Stimulated activated CD4-positive, alpha-beta T cell treated with anti-CD3 and anti-CD28 coated beads, TNF-alpha, amount 100 ng/mL, for 1 hour (primary cell): ENCODE results near the gene DNER.

Experiments used
- DNase-seq, 3 donors: peaks; one replicate each; pipeline ENCODE4 v3.0.0-alpha.2; 2020; ENCODE audit warnings: low read depth in 3 of 3, low spot score in 1 of 3

DNER gene

DNA sequence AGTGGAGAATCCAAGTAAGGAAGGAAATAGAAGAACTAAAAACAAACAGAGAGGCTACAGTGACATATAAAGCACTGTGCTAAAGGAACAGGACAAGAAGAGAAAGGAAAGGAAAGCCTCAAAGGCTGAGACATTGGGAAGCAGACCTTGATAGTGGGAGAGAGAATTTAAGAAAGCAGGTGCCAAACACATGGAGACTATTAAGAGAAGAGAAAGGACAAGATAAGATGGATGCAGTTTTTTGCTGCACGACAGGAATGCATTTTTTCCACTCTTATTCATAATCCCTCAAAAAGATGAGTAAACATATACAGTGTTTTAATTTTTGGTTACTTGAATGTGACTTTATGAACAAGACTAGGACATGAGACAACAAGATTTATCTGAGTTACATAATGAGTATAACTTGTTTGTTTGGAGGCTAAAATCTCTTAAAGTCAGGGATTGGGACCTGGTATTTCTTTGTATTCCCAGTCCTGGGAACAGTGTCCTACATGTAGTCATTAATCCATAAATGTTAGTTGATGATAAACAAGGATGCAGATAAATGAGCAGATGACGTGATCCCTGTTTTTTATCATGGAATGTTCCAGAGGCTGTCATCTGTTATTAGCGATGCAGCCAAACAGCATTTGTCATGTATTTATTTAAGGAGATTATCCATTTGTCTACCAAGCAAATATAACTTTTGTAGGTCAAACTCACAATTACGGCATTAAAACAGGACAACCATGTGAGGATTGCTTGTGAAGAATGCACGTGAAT lies 141.7 kb downstream of the DNER start:
- no peak for DNase-seq

DNA sequence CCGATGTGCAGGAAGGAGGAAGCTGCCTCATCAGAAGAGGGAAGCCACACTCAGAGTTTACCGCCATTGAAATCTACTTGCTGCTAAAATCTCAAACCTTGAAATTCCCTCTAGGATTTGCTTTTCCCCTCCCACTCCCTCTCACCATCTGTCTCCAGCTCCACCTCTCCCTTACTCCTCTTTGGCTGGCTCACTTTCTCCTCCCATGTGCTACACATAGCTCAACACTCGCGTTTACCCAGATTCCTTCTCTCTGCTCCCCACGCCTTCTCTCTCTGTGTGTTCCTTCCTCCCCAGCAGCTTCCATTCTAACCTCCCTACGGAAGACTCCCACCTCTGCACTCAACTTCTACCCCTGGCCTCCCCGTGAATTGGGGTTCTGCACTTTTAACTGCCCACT lies 143.1 kb downstream of the DNER start:
- no peak for DNase-seq

DNA sequence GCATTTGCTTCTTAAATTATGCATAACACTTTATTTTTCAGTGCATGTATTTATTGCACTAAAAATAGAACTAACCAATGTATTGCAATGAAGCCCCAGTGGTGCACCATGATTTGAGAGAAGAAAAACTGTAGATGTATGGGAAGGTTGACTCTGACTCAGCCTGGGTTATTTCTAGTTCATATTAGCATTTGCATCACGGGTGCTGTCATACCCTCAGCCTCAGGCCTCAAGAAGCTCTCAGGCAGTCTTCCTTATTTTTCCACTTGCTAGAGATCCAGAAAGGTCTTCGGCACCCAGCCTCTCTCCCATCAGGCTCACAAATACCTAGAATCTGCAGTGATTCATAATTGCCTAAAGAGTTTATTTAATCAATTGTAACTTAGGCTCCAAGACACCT lies 148.0 kb downstream of the DNER start:
- no peak for DNase-seq

DNA sequence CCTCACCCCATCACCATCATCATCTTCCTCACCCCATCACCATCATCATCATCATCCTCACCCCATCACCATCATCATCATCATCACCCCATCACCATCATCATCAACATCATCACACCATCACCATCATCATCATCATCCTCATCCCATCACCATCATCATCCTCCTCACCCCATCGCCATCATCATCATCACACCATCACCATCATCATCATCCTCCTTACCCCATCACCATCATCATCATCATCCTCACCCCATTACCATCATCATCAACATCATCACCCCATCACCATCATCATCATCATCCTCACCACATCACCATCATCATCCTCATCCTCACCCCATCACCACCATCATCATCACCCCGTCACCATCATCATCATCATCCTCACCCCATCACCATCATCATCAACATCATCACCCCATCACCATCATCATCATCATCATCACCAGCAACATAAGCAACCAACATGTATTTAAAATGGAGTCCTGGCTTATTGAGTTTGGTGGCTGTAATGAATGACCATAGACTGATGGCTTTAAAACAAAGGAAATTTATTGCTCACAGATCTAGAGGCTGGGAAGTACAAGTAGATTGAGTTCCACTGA lies 150.0 kb downstream of the DNER start:
- no peak for DNase-seq

DNA sequence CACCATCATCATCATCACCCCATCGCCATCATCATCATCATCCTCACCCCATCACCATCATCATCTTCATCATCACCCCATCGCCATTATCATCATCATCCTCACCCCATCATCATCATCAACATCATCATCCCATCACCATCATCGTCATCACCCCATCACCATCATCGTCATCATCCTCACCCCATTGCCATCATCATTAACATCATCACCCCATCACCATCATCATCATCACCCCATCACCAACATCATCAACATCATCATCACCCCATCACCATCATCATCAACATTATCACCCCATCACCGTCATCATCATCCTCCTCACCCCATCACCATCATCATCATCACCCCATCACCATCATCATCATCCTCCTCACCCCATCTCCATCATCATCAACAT lies 151.0 kb downstream of the DNER start:
- DNase-seq = no peak

DNA sequence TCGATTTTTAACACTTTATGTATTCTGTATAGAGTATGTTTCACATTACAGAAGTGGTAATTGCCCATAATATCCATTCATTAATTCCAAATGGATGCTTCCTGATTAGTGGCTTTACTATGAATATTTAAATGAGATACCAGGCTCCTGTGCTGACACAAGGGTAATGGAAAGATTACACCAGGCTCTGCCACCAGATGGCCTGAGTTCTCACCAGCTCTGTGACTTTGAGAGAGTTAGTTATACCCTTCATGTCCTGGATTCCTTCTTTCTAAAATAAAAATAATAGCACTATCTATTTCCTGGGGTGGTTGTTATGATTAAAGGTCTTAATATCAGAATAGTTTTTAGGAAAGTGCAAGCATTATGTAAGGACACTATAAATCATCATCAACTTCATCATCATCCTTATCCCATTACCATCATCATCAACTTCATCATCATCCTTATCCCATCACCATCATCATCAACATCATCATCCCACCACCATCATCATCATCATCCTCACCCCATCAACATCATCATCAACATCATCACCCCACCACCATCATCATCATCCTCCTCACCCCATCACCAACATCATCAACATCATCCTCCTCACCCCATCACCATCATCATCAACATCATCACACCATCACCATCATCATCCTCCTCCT lies 151.8 kb downstream of the DNER start:
- no peak for DNase-seq

DNA sequence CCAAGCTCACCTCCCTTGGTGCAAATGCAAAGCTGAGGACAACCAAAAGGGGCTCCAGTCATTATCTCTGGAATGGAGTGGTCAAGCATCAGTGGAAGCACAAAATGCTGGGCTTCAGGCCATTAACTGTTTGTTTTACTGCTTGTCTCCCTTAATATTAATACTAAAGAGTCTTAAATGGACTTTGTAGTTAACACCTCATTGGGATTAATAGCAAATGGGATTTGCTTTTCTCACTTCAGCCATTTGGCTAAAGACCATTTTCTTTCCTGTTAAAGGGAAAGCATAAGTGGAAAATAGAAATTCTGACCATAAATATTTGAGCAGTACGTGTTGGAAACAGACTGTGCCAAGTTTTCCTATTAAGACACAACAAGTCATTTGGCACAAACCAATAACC lies 154.4 kb downstream of the DNER start:
- DNase-seq = no peak

DNA sequence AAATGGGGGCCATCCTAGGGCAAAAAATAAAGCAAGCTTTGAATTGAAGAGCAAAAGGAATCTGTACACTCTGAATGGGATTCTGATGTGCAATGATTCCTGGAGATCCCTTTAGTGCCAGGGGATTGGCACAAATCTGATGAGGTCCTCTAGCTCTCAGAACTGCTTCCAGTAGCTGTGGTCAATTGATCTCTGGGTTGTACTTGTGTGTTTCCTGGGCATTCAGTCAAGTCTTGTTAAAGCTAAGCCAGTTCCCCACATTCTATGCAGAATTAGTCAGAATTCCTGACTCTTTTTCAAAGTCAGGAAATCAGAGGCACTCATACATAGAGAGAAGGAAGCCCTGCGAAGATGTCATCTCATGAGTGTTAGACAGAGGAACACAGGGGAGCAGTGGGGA lies 161.3 kb downstream of the DNER start:
- no peak for DNase-seq

DNA sequence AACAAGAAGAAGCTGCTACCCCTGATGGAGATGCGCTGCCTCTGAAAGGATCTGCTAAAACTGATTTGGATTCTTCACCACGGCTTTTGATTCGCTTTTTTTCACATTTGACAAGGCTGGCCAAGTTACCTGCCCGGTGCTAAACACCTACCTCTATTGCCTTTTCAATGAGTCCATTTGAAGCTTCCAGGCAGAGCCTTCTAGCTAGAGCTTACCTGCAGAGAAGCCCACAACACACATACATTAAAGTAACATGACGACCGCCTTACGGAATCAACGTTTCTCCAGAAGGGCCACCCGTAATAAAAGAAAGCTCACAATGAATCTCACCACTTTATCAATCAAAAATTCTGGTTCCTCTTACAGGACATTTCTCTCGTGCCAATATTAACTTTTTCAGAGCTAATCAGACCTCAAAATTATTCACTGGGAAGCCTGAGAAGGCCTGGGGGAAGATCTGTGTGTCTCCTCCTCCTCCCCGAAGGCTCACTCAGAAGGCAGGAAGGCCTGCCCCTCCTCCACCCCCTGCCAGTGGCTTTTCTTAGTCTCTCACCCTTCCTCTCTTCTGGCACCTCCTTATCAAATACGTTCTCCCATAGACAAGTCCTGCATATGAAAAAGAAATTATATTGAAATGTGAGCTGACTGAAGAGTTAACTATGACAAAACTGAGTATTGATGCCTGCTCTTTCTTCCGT lies 171.0 kb downstream of the DNER start:
- no peak for DNase-seq

DNA sequence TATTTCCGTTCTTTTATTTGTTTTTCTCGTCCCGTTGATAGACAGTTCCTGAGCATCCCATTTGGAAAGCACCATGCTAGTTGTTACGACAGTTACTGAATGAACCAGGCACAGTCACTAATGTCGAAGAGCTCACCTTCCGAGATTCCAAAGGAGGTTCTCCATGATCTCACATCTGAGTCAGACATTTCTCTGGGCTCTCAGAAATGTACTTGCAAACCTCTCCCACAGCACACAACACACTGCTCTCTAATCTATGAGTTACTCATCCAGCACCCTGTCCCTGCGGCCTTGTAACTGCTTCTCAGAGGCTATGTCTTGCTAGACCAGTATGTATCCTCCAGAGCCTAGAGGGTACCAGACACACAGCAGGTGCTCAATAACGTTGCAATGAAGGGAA lies 174.7 kb downstream of the DNER start:
- DNase-seq = no peak

DNA sequence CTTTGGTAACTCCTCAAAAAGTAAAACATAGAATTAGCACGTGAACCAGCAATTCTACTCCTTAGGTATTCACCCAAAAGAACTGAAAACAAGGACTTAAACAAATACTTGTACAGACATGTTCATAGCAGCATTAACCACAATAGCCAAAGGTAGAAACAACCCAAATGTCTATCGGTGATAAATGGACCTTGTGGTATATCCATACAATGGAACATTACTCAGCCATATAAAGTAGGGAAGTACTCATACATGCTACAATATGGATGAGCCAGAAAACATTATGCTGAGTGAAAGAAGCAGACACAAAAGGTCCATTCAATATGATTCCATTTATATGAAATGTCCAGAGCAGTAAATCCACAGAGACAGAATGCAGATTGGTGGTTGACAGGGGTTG lies 182.8 kb downstream of the DNER start:
- DNase-seq = no peak

DNA sequence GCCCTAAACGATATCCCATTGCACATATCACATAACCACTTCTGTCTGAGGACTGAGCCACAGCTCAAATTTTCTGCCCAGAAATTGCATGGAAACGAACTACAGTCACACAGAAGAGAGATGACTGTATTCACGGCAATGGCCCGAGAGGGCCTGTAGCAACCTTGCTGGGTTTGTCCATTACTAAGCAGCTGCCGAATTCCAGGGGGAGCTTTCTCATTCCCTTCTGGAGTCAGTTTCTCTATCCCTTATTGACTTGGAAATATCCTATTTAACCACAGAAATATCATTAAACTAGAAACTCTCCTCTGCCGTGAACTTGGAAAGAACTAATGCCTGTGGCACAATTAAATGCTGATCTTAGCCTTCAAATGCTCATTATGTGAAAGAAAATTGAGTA lies 183.9 kb downstream of the DNER start:
- no peak for DNase-seq

DNA sequence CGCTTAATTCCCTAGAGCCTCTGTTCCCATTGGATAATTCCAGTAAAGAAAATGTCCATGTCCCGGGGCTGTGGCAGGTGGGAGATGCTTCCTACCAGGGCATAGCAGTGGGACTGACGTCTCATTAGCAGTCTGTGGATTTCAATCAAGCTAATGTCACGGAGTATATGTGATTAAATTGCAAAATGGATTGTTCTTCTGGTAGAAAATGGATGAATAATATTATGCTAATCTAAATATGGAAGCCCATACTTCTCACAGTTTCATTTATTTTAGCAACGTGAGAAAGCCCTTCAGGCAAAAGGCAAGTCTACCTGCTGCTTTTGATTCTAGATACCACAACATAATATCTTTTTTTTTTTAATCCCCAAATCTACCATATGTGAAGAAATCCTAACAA lies 185.5 kb downstream of the DNER start:
- no peak for DNase-seq

DNA sequence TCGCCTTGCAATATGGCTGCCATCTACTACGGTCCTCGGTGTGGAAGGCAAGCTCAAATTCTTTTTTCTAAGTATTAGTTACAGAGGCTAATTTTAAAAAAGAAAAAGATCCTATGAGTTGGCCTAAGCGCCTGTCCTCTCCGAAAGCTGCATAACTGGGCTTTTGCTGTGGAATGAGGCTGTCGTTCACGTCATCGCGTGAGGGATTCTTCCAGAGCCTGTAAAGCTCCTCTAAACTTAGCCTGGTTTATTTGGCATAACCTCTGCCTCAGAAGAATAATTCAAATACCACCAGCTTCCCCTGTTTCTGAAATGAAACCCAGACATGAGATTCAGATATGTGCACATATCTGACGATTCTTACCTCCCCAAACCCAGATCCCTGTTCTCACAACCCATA lies 187.4 kb downstream of the DNER start:
- DNase-seq = no peak

DNA sequence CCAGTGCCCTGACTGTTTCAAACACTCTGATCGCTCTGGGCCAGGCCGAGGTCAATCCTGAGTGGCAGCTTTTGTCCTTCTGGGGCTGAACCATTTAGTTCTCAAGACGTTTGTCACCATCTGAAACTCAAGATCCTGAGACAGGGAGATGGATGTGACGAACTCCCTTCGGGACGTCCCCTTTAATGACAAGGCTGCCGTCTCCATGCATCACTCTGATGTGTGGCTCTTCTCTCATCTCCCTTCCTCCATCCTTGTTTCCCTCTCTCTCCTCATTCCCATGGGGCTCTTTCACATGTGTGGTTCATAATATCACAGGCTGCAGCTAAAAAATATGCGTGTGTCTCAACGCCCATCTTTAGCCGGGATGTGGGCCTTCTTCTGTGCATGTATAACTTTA lies 189.6 kb downstream of the DNER start:
- DNase-seq = no peak

DNA sequence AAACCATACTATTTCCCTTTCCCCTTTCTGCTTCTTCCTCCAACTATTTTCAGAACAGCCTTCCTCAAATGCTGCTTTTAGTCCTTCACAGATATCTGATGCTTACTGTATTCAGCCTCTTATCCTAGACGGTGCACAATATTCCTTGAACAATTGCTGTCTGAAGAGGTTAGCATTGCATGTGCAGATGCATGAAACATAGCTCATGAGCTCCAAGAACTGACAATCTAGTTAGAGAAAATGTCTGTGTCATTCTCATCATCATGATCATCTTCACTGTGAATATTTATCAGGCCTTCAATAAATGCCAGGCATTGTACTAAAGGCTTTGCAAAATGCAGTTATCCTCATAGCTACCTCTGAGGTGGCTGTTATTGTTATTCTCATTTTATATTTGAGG lies 190.7 kb downstream of the DNER start:
- DNase-seq = no peak

DNA sequence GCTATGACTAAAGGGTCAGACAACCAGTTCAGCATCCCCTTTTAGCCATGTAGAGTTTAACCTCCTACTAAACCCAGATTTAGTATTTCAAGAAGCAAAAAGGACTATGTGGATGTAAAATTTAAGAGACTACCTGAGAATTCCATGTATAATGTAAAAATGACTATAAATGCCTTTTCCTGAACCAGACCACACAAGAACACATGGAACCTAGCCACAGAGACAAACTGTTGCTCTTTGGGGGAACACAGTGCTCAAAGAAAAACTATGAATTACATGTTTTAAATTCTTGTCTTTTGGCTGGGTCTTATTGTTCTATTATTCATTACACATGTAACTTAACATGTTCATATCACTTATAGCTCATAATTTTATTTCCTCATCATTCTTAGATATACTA lies 192.8 kb downstream of the DNER start:
- DNase-seq = no peak

DNA sequence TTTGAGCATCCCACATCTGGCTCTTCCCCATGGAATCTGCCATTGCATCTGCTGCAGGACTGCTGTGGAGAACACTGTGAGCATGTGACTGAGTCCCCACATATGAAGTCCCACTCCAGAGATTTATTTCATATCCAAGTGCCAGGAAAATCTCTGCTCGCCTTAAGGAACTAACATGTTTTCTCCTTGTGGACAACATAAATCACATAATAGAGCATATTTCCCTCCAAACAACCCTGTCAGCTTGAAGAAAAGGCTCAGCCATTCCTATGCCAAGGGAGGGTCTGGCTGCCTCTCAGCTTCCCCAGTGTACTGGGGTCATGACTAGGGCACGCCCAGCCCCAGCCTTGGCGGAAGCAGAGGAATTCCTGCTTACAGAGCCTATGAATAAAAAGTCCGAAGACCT lies 193.7 kb downstream of the DNER start:
- DNase-seq = no peak

DNA sequence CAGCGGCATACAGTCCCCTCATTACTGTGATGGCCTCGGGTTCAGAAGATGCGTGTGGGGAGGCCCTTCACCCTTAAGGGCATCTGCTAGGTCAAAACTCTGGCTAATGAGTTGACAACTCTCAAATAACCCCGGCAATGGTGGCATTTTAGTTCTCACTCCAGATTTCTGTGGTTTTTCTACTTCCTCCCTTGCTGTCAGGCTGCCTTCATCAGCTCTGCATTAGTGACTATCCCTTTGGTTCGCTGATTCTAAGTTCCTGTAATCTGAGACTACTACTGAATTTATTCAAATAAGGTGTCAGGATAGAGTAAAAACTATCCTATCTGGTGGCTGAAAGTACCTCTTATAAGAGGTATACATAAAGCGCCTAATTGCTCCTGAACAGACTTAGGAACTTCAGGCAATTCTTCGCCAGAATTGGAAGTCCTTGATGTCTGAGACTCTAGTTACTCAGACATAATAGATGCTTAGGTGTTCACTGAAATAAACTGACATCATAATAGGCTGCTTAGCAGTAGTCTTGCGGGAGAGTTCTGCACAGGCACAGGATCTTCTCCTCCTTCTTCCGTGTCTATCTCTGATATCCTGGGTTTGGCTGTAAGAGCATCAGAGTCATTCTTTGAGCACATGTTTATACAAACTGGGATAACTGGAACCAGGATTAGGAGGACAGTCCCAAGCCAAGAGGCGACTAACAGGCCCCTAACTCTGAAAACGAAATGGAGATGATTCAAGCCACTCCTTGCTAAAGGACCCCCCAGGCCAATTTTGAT lies 194.5 kb downstream of the DNER start:
- DNase-seq = no peak

DNA sequence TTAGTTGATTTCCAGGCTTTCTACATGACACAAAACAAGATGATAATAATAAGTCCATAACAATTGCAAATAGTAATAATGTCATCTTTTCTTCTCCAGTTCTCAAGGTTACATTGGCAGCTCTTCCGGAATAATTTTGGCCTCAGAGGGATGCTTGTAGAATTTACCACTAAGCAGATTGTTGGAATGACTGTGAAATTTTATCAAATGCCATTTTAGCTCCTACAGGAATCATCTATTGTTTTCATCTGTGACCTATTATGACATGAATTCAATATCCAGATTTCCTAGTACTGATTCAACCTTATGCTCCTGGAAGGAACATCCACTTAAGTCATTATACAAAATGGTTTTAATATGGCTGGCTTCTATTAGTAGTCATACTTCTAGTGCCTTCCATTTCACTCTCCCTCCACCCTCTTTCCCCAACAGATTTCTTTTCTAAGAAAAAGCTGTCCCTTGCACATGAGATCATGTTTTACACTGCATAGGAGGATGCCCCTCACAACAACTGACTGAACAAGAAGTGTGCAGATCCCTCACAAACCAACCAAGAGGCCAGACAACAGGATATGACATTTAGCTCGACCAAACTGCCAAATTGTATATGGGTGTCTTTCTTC lies 200.0 kb downstream of the DNER start:
- DNase-seq = no peak

DNA sequence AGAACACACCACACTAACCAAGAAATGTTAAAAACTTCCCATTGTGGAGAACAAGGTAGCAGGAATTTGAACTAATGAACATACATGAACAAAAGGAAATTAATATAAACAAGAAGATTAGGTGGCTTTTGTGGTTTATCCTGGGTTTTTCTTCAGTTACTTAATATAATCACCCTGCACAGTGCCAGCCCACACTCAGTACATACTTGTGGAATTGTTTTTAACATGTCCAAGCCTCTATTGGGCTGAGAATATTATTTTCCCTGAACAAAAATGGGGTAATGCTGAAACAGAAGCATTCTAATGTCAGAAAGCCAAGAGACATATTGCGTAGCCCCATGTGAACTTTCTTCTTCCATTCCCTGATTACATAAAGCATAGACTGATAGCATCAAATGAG lies 202.8 kb downstream of the DNER start:
- DNase-seq = no peak
